SU-DHL-6 (cell line): ENCODE data around the gene IRF8.

Source experiments
- CTCF ChIP-seq: fragments of 200-600 bp; sonication (generic); IDR thresholded peaks from one replicate; pipeline ENCODE4 v1.5.1; 2017; ENCODE audit warnings: antibody characterized with exemption, mild to moderate bottlenecking, low read length, moderate library complexity; ENCODE audit not compliant: insufficient read depth, poor library complexity, severe bottlenecking
- EZH2phosphoT487 ChIP-seq: fragments of 200-600 bp; sonication (generic), shearing (Covaris generic); conservative IDR thresholded peaks from 2 replicates; pipeline ENCODE4 v1.6.1; 2018; ENCODE audit warnings: mild to moderate bottlenecking, antibody characterized with exemption, low read length, moderate library complexity, mixed read lengths

GRCh38 chr16:85927371-85927770, 28.4 kb downstream of the IRF8 start:
- TF ChIP-seq CTCF, result no peak
- no peak for TF ChIP-seq EZH2phosphoT487
